B cell (primary cell): ENCODE results near the gene HGFAC. TPM values are rescaled to one million over a fixed set of nuclear protein-coding genes. Genes with fewer than 3 reads are reported as not detected.

ENCODE experiments used
- ATAC-seq: fragments of 200-7000 bp; cut with Tn5 transposase; one replicate; pipeline ENCODE4 v1.10.0; 2021; ENCODE audit warnings: low read depth, mild to moderate bottlenecking, moderate number of reproducible peaks, moderate library complexity
- CTCF ChIA-PET: fragments of 350-600 bp; sonication (Branson Sonifier 250); formaldehyde crosslinking; loops from one replicate; lab custom pipeline; 2021; ENCODE audit warnings: antibody characterized with exemption, inconsistent platforms; lab: Charles Lee
- POLR2A ChIA-PET: fragments of 350-600 bp; sonication (Branson Sonifier 250); formaldehyde crosslinking; loops from one replicate; lab custom pipeline; 2021; ENCODE audit warnings: antibody characterized with exemption; lab: Charles Lee
- DNase-seq: peaks from one replicate; pipeline ENCODE4 v3.0.0; 2013
- H2AFZ ChIP-seq: 2 replicates; pipeline ENCODE4 v1.6.1; 2012; ENCODE audit warnings: mild to moderate bottlenecking, low read depth, low read length; ENCODE audit not compliant: insufficient read depth, poor library complexity, severe bottlenecking
- H3K27ac ChIP-seq, 2 donors: 1 replicate in 1 of 2; 2 replicates in 1 of 2; pipeline ENCODE4 v1.5.1; 2012 to 2013; ENCODE audit warnings: low read length in 2 of 2, mild to moderate bottlenecking in 2 of 2, moderate library complexity in 1 of 2
- H3K27me3 ChIP-seq, 4 experiments: fragments of 200-600 bp in 1 of 4; sonication (generic) in 1 of 4; replicated peaks in 1 of 4; 1 replicate in 2 of 4; 2 replicates in 2 of 4; pipeline versions ENCODE4 v1.6.1 to v1.7.0; 2013 to 2016; ENCODE audit warnings: low read length in 3 of 4, mild to moderate bottlenecking in 2 of 4, mixed read lengths in 1 of 4, moderate library complexity in 1 of 4; ENCODE audit not compliant: insufficient read depth in 4 of 4, control insufficient read depth in 3 of 4; ENCODE audit errors: control extremely low read depth in 1 of 4
- H3K36me3 ChIP-seq, 2 experiments: replicated peaks in 1 of 2; 1 replicate in 1 of 2; 2 replicates in 1 of 2; pipeline versions ENCODE4 v1.6.1 to v1.7.1; 2013; ENCODE audit warnings: low read length in 1 of 2; ENCODE audit not compliant: insufficient read depth in 2 of 2, control insufficient read depth in 1 of 2; ENCODE audit errors: control extremely low read depth in 1 of 2, extremely low read depth in 1 of 2
- H3K4me1 ChIP-seq, 2 donors: fragments of 200-600 bp in 1 of 2; sonication (generic) in 1 of 2; 1 replicate in 1 of 2; 2 replicates in 1 of 2; pipeline versions ENCODE4 v1.5.1 to v1.6.1; 2013 to 2017; ENCODE audit warnings: low read length in 2 of 2; ENCODE audit not compliant: control insufficient read depth in 2 of 2, insufficient read depth in 2 of 2
- H3K4me2 ChIP-seq: replicated peaks from 2 replicates; pipeline ENCODE3; 2012; ENCODE audit warnings: mild to moderate bottlenecking, low read depth, low read length; ENCODE audit not compliant: poor library complexity, severe bottlenecking
- H3K4me3 ChIP-seq, 5 experiments: fragments of 200-600 bp in 1 of 5; sonication (generic) in 1 of 5; 1 replicate in 3 of 5; 2 replicates in 2 of 5; pipeline versions ENCODE4 v1.5.1 to v1.7.0; 2011 to 2016; ENCODE audit warnings: low read length in 4 of 5, mild to moderate bottlenecking in 4 of 5, low read depth in 2 of 5, control low read depth in 1 of 5, moderate library complexity in 1 of 5; ENCODE audit not compliant: insufficient read depth in 1 of 5; ENCODE audit errors: control extremely low read depth in 1 of 5, extremely low read depth in 1 of 5
- H3K79me2 ChIP-seq: fragments of 200-600 bp; sonication (generic); one replicate; pipeline ENCODE4 v1.6.0; 2016; ENCODE audit warnings: low read length; ENCODE audit not compliant: control insufficient read depth, insufficient read depth
- H3K9ac ChIP-seq: fragments of 200-600 bp; sonication (generic); 2 replicates; pipeline ENCODE4 v1.6.1; 2017; ENCODE audit warnings: mild to moderate bottlenecking, low read length, moderate library complexity
- H3K9me3 ChIP-seq, 3 donors: one replicate each; pipeline versions ENCODE4 v1.6.1 to v1.7.1; 2013; ENCODE audit warnings: low read length in 2 of 3; ENCODE audit not compliant: control insufficient read depth in 2 of 3, insufficient read depth in 1 of 3; ENCODE audit errors: control extremely low read depth in 1 of 3
- H4K20me1 ChIP-seq: 2 replicates; pipeline ENCODE4 v1.6.0; 2012; ENCODE audit warnings: mild to moderate bottlenecking, low read length; ENCODE audit not compliant: insufficient read depth, control insufficient read depth, poor library complexity, severe bottlenecking
- H3K27ac Mint-ChIP-seq: one replicate; pipeline ENCODE4 v1.8.0; 2021; ENCODE audit warnings: mixed read lengths
- H3K27me3 Mint-ChIP-seq: one replicate; pipeline ENCODE4 v1.8.0; 2021; ENCODE audit warnings: mixed read lengths
- H3K4me1 Mint-ChIP-seq: one replicate; pipeline ENCODE4 v1.8.0; 2021; ENCODE audit warnings: mixed read lengths
- H3K4me3 Mint-ChIP-seq: one replicate; pipeline ENCODE4 v1.8.0; 2021; ENCODE audit warnings: mixed read lengths
- H3K9me3 Mint-ChIP-seq: one replicate; pipeline ENCODE4 v1.8.0; 2022; ENCODE audit warnings: mixed read lengths; ENCODE audit not compliant: insufficient read depth
- CTCF ChIP-seq: fragments of 200-600 bp; IDR thresholded peaks from one replicate; pipeline ENCODE4 v1.8.0; 2022; ENCODE audit warnings: antibody characterized with exemption, mild to moderate bottlenecking
- EZH2 ChIP-seq: IDR thresholded peaks from 2 replicates; pipeline ENCODE4 v1.6.1; 2012; ENCODE audit warnings: borderline replicate concordance, low read depth, mild to moderate bottlenecking, moderate library complexity, low read length; ENCODE audit not compliant: insufficient read depth, poor library complexity, severe bottlenecking
- WGBS: methylation state at CpG from one replicate; pipeline ENCODE4 v1.1.5; 2013; ENCODE audit warnings: missing lambda C conversion rate; ENCODE audit not compliant: insufficient coverage; 5-methylcytosine and 5-hydroxymethylcytosine counted together
- intact Hi-C: fragments of 100-400 bp; cut with micrococcal nuclease; formaldehyde crosslinking; loops from one replicate; pipeline ENCODE4 v1.10.0; 2022
- polyA plus RNA-seq: library from polyadenylated mRNA; depleted of rRNA; stranded (reverse); fragments of >200 nt; gene quantifications from 2 replicates; pipeline ENCODE4 v1.2.3, GENCODE V29; 2012
- total RNA-seq, 2 donors: library from RNA; stranded (reverse); fragments of 120-200 nt in 1 of 2; gene quantifications; 1 replicate in 1 of 2; 2 replicates in 1 of 2; pipeline versions ENCODE4 v1.2.3 to v1.2.4, GENCODE V29; 2013 to 2022

Gene HGFAC
- total and polyA plus RNA-seq, 2 donors (not counting 1 experiment from before 2014, with no cell fraction given): not detected

- Histone ChIP-seq H3K4me3 (no peak overlapping the region), H3K9me3 (no peaks in the 10 kb centered on the region), H3K9ac (no peak overlapping the region), H4K20me1 (no peaks in the 10 kb centered on the region), H2AFZ (no peak overlapping the region), H3K36me3 (no peaks in the 10 kb centered on the region), H3K4me2 (no peak overlapping the region), H3K79me2 (no peaks in the 10 kb centered on the region), H3K4me1 (peaks cover 3 to 7% of the 10 kb centered on the region in 2 donors), H3K27ac (no peak overlapping the region), H3K27me3 (no peaks in the 10 kb centered on the region)
- no peak overlapping the region for H3K27ac Mint-ChIP-seq
- 89% methylated on average over 22 of the region's 22 CpGs for WGBS
- no peaks in the 10 kb centered on the region for H3K9me3 Mint-ChIP-seq
- no peak overlapping the region for H3K4me3 Mint-ChIP-seq
- ATAC-seq (no peak), DNase-seq (no peak)
- ChIA-PET POLR2A (no interaction called here), CTCF (no interaction called here)
- H3K4me1 Mint-ChIP-seq: peaks cover 9% of the 10 kb centered on the region
- intact Hi-C loops: no loop called here
- no peak for TF ChIP-seq EZH2
- no peaks in the 10 kb centered on the region for H3K27me3 Mint-ChIP-seq
These were observed 23.6 kb upstream of the HGFAC start for GRCh38 chr4:3418029-3418762.

GRCh38 chr4:3419836-3420605 is 21.7 kb upstream of the HGFAC start:
- POLR2A ChIA-PET: no interaction called here
- Histone ChIP-seq H2AFZ (no peak overlapping the region), H3K9me3 (no peaks in the 10 kb centered on the region), H3K4me1 (no peaks in the 10 kb centered on the region), H3K4me3 (no peak overlapping the region), H3K9ac (no peak overlapping the region), H3K27me3 (no peaks in the 10 kb centered on the region), H3K79me2 (no peaks in the 10 kb centered on the region), H3K27ac (no peak overlapping the region), H3K4me2 (no peak overlapping the region), H3K36me3 (no peaks in the 10 kb centered on the region), H4K20me1 (no peaks in the 10 kb centered on the region)
- H3K9me3 Mint-ChIP-seq: no peaks in the 10 kb centered on the region
- H3K27ac Mint-ChIP-seq: no peak overlapping the region
- H3K4me3 Mint-ChIP-seq: no peak overlapping the region
- no peak for DNase-seq
- ATAC-seq: no peak
- intact Hi-C loops: no loop called here
- H3K4me1 Mint-ChIP-seq: no peaks in the 10 kb centered on the region
- CTCF ChIA-PET: interaction anchor here (1.2 kb wide), 1 partner anchor 16 kb away, joined by 3 read pairs; no protein-coding TSS in a partner anchor
- H3K27me3 Mint-ChIP-seq: no peaks in the 10 kb centered on the region
- WGBS: 87% methylated on average over 14 of the region's 15 CpGs
- TF ChIP-seq EZH2 (no peak), CTCF (no peak)
